Limb (tissue), 2 donors: ENCODE data around the gene CXCL14.

Experiments used
- DNase-seq, 2 donors: peaks; one replicate each; pipeline ENCODE4 v3.0.0-alpha.2; 2016; ENCODE audit errors: extremely low spot score in 2 of 2

CXCL14 gene, protein sequence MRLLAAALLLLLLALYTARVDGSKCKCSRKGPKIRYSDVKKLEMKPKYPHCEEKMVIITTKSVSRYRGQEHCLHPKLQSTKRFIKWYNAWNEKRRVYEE

DNA sequence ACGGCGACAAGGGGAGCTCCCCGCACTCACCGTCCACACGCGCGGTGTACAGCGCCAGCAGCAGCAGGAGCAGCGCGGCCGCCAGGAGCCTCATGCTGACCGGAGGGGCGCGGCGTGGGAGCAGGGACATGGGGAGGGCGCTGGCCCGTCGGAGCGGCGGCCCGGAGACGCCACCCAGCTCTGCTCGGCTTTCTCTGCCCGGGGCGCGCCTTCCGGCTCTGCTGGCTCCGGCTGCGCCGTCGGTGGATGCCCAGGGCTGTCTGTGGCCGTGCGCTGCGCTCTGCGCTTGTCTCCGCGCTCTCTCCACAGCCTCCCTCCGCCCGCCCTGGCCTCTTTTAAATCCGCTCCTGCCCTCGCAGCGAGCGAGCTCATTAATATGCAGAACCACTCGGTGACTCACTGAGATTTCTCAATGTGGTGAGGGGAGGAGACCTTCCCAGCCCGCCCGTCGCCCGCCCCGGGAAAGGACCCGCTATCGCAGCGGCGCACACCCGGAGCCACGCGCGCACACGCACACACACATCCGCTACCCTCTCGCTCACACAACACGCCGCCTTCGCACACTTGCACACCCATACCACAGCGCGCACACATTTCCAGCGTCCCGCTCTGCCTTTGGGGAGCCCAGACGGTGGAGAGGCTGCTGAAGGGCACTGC lies at the start of gene CXCL14:
Gene CXCL14, minus strand, starts transcription at position 307 of the 657 bp plus-strand sequence. Its CDS starts 213 bp downstream, at position 94.
- DNase-seq = peak; percentile 36 to 67

DNA sequence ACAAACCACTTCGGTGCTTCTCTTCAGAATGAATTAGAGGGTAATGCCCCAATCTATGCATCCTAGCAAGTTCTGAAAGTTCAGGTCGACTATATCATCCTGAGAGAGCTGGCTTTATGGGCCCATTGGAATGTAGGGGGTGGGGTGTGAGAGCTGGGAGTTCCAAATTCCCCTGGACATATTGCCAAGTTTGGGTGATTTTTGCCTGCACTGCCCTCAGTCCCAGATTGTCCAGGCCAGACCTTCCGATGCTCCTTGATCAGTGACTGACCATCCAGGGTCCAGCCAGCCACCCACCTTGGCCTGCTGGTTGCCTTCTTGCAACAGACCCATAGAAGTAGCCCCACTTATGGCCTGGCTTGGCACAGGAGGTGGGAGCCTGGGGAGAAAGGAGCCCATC lies 47.8 kb upstream of the CXCL14 start:
- no peak for DNase-seq

DNA sequence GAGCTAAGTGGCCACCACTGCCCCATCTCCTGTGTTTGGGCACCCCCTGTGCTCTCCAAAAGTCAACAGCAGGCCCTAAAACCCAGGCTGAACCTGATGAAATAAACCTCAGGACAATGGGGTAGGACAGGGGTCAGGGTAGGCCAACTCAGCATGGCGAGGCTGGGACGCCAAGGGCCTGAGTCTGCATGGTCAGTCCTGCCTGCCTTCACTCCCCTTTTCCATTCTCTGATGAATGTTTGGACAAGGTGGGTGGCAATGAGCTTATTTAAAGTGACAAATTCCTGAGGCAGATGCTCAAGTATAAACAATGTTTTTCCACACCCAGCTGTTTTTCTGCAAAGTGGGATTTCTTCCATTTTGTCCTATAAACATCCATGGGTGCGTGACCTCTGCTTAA lies 47.2 kb upstream of the CXCL14 start:
- no peak for DNase-seq

DNA sequence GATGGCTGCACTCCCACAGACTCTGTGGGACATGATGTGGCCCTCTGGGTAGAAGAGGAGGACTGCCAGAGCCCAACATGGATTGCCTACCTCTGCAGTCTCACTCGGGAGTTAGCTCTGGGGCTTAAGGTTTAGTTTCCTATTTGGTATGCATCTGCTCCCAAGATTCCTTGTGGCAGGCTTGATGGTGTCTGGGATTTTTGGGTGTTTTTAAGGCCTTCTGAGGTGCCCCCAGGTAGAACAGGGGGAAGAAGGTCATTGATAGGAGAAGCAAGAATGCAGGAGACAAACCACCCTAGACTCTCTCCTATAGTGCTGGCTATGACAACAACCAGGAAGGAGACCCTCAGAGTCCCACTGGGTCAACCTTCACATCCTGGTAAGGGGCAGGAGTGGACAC lies 46.7 kb upstream of the CXCL14 start:
- no peak for DNase-seq

DNA sequence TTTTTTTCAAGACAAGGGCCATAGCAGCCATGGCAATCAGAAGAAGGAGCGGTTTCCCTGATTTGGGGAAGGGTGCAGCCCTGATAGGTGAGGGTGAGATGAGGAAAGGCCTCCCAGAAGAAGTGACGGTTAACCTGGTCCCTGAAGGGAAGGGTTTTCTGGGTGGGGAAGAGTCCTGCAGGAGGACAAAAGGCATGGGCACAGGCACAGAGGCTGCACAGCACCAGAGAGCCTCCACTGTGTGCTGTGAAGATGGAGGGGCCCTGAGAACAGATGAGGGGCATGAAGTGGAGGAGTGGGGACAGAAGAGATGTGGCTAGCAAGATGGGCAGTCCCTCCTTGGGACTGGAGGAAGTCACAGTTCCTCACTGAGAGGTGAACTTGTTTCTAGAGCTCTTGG lies 46.3 kb upstream of the CXCL14 start:
- DNase-seq = no peak

DNA sequence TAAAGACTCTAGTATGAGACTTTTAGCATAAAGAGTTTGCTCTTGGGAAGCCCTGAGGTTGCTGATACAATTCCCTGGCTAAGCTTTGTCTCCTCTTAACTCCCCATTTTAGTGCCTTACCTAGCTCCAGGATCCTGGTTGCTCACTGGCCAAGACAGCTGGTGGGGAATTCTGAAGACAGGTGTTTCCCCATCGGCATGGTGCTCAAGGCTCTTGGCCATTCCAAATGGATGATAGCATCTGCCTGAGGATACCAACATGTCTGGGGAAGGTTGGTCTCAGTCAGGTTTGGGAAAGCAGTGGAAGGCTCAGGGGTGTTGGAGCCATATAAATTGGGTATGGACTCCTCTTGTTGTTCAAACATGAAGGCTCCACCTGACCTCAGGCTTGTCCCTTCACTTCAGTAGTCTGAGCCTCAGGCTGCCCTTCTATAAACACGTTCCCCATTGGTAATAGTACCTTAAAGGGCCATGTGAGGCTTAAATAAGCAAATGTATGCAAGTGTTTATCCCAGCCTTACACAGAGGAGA lies 44.5 kb upstream of the CXCL14 start:
- no peak for DNase-seq

DNA sequence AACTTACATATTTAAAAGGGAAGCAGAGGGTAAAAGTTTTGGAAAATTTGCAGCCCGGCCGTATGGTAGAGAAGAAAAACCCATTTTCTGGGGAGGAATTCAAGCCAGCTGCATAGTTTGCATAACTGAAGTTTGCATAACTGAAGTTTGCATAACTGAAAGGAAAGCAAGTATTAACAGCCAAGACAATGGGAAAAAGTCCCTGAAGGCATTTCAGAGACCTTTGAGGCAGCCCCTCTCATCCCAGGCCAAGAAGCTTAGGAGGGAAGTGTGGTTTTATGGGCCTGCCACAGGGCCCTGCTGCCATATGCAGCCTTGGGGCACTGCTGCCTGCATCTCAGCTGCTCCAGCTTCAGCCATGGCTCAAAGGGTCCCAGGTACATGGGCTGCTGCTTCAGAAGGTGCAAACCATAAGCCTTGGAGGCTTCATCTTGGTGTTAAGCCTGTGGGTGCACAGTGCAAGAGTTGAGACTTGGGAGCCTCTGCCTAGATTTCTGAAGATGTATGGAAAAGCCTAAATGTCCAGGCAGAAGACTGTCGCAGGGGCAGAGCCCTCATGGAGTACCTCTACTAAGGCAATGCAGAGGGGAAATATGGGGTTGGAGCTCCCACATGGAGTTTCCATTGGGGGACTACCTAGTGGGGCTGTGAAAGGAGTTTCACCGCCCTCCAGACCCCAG lies 36.9 kb upstream of the CXCL14 start:
- no peak for DNase-seq

DNA sequence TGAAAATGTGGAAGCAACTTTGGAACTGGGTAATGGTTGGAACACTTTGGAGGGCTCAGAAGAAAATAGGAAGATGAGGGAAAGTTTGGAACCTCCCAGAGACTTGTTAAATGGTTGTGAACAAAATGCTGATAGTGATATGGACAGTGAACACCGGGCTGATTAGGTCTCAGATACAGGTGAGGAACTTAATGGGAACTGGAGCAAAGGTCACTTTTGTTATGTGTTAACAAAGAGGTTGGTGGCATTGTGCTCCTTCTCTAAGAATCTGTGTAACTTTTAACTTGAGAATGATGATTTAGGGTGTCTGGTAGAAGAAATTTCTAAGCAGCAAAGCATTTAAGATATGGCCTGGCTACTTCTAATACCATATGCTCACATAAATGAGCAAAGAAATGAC lies 36.4 kb upstream of the CXCL14 start:
- no peak for DNase-seq

DNA sequence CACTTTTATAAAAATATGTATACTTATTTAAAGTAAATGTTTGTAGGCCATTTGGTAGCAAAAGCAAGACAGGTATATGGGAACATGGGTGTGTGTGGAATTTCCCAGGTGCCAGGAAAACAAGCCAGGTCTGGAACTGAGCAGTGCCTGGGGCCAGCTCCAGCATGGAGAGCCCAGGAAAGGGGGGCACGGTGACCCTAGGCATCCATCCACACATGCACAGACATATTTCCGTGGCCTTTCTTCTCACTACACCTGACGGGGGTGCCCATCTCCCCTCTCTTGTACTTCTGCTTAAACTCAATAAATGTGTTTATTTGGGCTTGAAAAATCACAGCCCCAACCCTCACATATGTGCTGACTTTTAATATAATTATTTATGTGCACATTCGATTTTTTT lies 31.2 kb upstream of the CXCL14 start:
- peak in 1 of 2 donors; percentile 18 for DNase-seq

DNA sequence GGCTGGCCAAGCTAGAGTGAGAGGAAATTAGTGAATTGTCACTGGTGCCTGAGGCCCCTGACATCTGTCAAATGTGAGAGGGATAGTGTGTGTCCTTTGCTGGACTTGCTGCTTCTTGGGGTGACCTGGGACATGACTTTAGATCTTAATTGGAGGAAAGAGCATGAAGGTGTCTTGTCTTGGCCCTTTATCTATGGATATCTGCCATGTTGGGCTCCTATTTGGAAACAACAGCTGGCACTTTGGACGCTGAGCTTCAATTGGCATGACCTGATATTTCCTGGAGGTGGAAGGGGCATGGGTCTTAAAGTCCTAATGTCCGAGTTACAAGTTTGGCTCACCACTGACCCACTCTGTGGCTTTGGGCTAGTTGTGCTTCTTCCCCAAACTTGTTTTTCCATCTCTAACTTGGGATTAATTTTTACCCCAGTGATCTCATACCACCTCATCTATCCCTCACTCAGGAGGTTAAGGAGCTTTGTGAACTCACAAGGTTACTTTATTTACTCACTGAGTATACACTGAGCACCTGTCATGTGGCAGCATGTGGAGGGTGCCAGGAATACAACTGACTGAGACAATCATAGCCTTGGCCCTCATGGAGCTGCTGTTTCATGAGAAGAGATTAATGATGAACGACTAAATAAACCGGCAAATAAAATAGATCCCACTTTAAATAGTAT lies 30.1 kb upstream of the CXCL14 start:
- DNase-seq = no peak

DNA sequence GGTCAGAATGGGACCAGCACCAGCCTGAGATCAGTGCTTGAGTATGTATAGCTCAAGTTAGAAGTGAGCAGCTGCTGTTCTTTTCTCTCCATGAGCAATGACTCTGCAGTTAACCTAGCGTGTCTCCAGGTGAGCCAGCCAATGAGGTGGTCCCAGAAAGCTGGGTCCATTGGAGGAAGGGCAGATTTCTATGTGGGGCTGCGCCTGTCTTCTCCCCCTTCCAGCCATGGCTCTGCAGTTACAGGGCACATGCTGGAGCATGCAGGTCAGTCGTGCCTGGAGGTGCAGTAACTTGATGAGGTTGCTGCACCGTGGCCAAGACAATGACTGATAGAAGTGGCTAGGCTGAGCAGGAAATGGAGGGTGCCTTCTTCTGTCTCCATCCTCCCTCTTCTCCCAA lies 29.6 kb upstream of the CXCL14 start:
- DNase-seq = no peak

DNA sequence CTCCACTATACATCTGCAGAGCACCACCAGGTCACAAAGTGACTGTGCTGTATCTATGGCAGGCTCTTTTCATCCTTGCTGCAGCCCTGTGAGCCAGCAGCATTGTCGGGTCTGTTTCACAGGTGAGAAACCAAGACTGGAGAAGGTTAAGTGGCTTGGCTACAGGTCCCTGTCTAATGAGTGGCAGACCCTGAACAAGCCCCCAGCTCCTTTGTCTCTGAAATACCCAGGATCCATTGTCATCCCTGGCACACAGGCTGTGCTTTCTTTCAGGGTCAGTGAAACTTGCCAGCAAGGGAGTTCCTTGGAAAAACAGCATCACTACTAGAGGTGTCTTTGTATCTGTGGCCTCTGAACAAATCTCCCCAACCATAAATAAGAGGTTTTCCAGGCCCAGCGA lies 27.6 kb upstream of the CXCL14 start:
- no peak for DNase-seq

DNA sequence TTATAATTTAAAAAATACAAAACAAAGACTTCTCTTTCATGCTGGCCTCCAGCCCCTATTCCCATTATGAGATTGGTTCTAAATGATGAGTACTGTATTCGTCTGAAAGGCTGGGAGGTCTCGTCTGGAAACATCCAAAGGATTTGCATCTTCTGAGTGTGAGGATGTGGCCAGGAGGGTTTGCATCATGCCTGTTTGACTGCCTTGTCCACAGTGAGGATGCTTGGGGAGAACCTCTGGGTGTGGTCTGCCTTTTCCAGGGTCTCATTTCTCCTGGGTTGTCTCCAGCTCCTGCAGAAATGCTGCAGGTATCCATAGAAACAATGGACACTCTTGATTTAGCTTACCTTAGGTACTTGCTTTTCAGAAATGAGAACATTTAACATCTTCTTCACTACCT lies 26.4 kb upstream of the CXCL14 start:
- no peak for DNase-seq

DNA sequence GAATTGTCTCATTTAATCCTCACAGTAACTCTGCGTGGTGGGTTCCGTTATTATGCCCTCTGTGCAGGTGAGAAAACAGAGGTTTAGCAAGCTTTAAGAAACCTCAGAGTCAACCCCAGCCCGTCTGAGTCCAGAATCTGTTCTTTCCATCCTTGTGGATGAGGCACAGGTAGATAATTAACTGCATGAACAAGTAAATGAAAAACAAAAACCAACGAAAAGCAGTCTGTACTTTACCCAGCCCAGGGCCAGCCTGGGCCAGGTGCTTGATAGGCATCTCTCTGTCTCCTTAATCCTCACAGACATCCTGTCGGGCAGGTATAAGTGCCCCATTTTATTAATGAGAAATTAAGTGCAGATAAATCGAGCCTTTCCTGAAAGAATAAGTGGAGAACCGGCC lies 25.3 kb upstream of the CXCL14 start:
- DNase-seq = no peak

DNA sequence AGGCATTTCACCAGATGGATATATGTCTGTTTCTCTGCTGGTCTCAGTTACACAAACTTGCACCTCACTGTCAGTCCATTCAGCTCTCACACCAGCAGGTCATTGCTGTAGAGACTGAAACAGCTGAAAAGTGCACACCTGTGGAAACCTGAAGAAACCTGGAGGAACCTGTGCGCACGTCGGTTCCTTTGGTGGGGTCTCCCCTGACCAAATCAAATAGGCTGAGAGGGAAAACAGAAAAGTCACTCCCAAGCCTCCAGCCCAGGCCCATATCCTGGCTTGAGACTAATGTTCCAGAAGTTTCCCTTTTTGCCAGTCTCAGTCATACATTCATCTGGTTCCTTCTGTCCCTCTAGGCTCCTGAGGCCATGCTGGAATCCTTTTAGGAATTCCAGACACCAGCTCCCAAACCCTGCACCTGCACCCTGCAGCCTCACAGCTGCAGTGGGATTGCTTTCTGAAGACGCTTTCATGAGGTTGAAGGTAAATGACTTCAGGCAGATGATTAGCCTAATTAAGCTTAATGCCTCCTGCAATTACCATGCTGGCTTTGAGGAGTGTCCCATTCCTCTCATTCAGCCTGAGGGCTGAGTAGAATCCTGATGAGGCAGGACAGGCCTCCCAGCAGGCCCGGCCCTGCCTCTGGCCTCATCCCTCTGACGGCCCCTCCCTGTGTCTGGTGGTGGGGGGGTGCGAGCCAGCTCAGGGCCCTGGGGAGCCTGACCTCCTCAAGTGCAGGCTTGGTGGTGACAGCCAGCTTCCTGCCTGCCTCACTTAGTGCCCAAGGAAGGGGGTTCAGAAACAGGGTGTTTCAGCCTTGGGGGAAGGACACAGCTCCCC lies 24.3 kb upstream of the CXCL14 start:
- DNase-seq = no peak

DNA sequence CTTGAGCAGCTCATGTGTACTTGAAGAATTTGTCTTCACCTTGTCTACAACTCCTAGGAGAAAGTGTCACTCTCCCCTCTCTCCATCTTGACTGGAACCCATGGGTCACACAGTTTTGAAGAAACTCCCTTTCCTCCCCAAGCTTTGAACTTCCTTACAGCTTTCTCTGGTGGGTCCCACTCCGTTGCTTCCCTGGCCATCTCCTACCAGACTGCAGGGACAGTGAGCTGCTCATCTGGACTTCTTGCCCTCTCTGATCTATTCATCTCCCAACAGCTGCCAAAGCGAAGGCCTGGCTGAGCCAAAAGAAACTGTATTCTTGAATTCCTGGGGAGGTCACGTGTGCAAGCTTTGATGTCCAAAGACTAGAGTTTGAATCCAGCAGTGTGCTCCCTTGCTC lies 22.7 kb upstream of the CXCL14 start:
- DNase-seq = no peak

DNA sequence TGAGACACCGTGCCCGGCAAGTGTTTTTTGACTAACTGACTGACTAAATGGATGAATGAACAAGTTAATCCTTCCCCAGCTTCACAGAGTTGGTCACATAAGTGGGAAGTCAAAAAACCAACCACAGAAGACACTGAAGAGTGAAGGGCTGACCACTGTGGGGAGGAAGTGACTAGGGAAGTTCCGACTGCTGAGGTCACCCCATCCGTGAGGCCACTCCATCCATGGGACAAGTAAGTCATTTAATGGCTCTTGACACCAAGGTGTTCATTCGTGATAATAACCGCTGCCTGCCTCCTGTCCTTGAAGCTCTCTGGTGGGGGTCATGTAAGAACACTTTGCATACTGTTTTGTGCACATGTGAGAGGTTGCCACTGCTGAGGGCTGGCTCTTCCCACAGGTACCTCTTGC lies 22.2 kb upstream of the CXCL14 start:
- DNase-seq = no peak

DNA sequence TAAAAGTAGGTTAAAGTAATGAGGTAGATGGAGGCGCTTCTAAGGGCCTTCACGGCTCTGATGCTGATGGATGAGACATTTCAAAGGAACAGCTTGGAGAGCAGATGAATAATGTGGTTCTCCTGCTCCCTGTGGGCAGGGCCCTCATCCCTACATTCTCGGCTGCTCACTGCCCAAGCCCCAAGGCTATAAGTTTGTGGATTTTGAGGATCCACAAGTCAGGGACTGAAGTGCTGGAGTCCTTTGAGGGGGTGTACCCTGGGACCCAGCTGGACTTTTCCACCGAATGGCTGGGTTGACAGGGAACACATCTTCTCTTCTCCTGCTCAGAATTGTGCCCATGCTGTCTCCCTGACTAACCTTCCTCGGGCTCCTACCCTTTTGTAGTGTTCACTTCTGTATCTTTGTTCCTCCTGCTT lies 21.4 kb upstream of the CXCL14 start:
- no peak for DNase-seq

DNA sequence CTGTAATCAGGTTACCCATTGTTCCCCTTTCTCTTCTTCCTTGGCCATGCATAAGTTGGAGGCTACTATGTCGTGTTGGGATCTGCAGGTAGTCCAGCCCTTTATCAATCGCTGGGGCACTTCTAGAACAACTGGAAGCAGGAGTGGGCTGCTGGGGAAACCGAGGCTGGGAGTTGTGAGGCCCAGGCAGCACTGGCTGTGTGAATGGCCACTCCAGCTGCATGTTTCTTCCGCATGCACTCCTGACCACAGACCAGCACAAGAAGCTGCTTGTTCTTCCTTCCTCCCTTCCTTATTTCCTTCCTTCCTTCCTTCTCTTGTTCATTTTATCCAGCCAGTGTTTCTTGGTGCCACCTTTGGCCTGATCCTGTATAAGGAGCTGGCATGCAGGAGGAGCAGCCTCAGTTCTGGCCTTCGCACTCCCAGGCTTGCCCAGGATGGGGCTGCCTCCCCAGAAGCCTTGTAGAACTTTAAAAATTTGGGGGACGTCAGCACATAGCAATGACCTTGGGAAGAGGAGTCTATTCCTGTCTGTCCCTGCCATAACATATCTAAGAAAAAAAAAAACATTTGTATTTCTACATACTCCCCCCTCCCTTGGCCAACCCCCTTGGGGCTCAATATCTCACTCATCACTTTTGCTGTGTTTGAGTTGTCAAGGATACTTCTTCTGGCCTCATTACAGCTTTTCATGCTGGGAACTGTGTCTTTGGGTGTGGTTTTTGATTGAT lies 20.8 kb upstream of the CXCL14 start:
- DNase-seq = no peak

DNA sequence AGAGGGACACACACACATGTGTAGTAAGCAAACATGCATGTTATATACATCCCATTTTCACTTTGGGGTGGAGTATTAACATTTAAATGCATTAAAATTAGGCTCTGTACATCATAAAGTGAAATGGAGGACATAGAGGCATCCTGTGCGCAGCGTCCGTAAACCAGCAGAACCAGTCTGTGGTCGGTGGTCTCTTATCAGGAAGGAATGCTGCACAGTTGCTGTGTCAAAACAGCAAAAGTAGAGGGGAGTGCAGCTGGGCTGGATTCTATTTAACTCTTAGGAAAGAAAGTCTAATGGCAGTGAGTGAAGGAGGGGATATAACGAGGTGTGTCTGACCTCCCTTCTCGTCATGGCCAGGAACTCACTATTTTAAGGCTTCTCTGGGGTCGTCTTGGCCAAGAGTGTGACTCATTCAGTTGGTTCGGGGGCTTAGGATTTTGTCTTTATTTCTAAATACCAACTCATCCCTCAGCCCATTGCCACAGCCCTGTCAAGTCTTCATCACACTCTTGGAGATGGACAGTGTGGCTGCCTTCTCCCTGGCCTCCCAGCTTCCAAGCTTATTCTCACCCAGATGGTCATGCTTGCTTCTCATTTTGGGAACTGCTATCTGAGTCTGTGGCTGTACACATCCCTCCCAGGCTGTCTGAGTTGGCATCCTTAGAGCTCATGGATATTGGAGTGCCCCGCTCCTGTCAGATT lies 20.1 kb upstream of the CXCL14 start:
- DNase-seq = peak in 1 of 2 donors; percentile 10
